GM23338 (cell line): ENCODE data around the gene SMU1. TPM values are rescaled to one million over a fixed set of nuclear protein-coding genes. Genes with fewer than 3 reads are reported as not detected.

Experiments
- ATAC-seq: fragments of 200-7000 bp; cut with Tn5 transposase; 3 replicates; pipeline ENCODE4 v1.9.1; 2020
- DNase-seq: peaks from one replicate; pipeline ENCODE4 v3.0.0-alpha.2; 2015; ENCODE audit warnings: low spot score
- H2AFZ ChIP-seq: fragments of 200-600 bp; sonication (generic); 2 replicates; pipeline ENCODE4 v1.8.0; 2016; ENCODE audit warnings: antibody characterized with exemption, mild to moderate bottlenecking, moderate library complexity
- H3F3A ChIP-seq: fragments of 200-600 bp; sonication (generic); replicated peaks from 2 replicates; pipeline ENCODE4 v1.8.0; 2017; ENCODE audit warnings: antibody characterized with exemption, mixed run types, low read depth
- H3K27ac ChIP-seq: fragments of 200-600 bp; sonication (generic); 2 replicates; pipeline ENCODE4 v1.6.1; 2016; ENCODE audit warnings: low read depth
- H3K27me3 ChIP-seq: fragments of 200-600 bp; sonication (generic); 2 replicates; pipeline ENCODE4 v1.8.0; 2016; ENCODE audit warnings: mild to moderate bottlenecking, mixed run types, moderate library complexity; ENCODE audit not compliant: insufficient read depth
- H3K36me3 ChIP-seq: fragments of 200-600 bp; sonication (generic); 2 replicates; pipeline ENCODE4 v1.8.0; 2016; ENCODE audit warnings: mild to moderate bottlenecking; ENCODE audit not compliant: insufficient read depth
- H3K4me1 ChIP-seq: fragments of 200-600 bp; sonication (generic); 2 replicates; pipeline ENCODE4 v1.8.0; 2016; ENCODE audit warnings: mild to moderate bottlenecking, moderate library complexity; ENCODE audit not compliant: insufficient read depth
- H3K4me2 ChIP-seq: fragments of 200-600 bp; sonication (generic); 2 replicates; pipeline ENCODE4 v1.7.1; 2017; ENCODE audit warnings: mixed run types
- H3K4me3 ChIP-seq: fragments of 200-600 bp; sonication (generic); 2 replicates; pipeline ENCODE4 v1.6.1; 2016; ENCODE audit warnings: mixed run types
- H3K79me2 ChIP-seq: fragments of 200-600 bp; sonication (generic); replicated peaks from 2 replicates; pipeline ENCODE4 v1.8.0; 2017; ENCODE audit warnings: mild to moderate bottlenecking; ENCODE audit not compliant: insufficient read depth
- H3K9me2 ChIP-seq: fragments of 200-600 bp; sonication (generic); 2 replicates; pipeline ENCODE4 v1.8.0; 2017; ENCODE audit not compliant: insufficient read depth
- H4K20me1 ChIP-seq: fragments of 200-600 bp; sonication (generic); replicated peaks from 2 replicates; pipeline ENCODE4 v1.8.0; 2017; ENCODE audit warnings: mild to moderate bottlenecking; ENCODE audit not compliant: insufficient read depth
- H3K27ac Mint-ChIP-seq: 2 replicates; pipeline ENCODE4 v1.8.0; 2020; ENCODE audit warnings: inconsistent platforms, mild to moderate bottlenecking, moderate library complexity, mixed read lengths
- H3K27me3 Mint-ChIP-seq: 3 replicates; pipeline ENCODE4 v1.8.0; 2022; ENCODE audit warnings: low read depth, mild to moderate bottlenecking, moderate library complexity, mixed read lengths, inconsistent platforms; ENCODE audit not compliant: insufficient read depth, poor library complexity
- H3K36me3 Mint-ChIP-seq: 3 replicates; pipeline ENCODE4 v1.8.0; 2021; ENCODE audit warnings: low read depth, mild to moderate bottlenecking, inconsistent platforms, moderate library complexity, mixed read lengths
- H3K4me1 Mint-ChIP-seq: 3 replicates; pipeline ENCODE4 v1.8.0; 2020; ENCODE audit warnings: mild to moderate bottlenecking, inconsistent platforms, mixed read lengths
- H3K4me3 Mint-ChIP-seq: 3 replicates; pipeline ENCODE4 v1.8.0; 2021; ENCODE audit warnings: moderate library complexity, mild to moderate bottlenecking, inconsistent platforms, mixed read lengths
- H3K9me3 Mint-ChIP-seq: 3 replicates; pipeline ENCODE4 v1.8.0; 2020; ENCODE audit warnings: moderate library complexity, mild to moderate bottlenecking, inconsistent platforms, mixed read lengths
- CREB1 ChIP-seq: fragments of 250-450 bp; sonication (Bioruptor Pico); IDR thresholded peaks from 2 replicates; pipeline ENCODE4 v1.5.0; 2020; ENCODE audit warnings: low read depth, mild to moderate bottlenecking, moderate library complexity
- ETS1 ChIP-seq: IDR thresholded peaks from 2 replicates; pipeline ENCODE4 v1.6.1; 2016; ENCODE audit warnings: antibody characterized with exemption
- EZH2 ChIP-seq: fragments of 200-600 bp; sonication (generic); IDR thresholded peaks from one replicate; pipeline ENCODE4 v1.8.0; 2017; ENCODE audit warnings: antibody characterized with exemption, mild to moderate bottlenecking, low read depth; ENCODE audit not compliant: unreplicated experiment
- EZH2phosphoT487 ChIP-seq: fragments of 200-600 bp; sonication (generic); IDR thresholded peaks from one replicate; pipeline ENCODE4 v1.8.1; 2018; ENCODE audit warnings: antibody characterized with exemption; ENCODE audit not compliant: unreplicated experiment
- JUNB ChIP-seq: IDR thresholded peaks from one replicate; pipeline ENCODE4 v1.6.1; 2016; ENCODE audit warnings: antibody characterized with exemption; ENCODE audit not compliant: unreplicated experiment
- NANOG ChIP-seq: IDR thresholded peaks from 2 replicates; pipeline ENCODE4 v1.6.1; 2016; ENCODE audit warnings: antibody characterized with exemption, borderline replicate concordance
- POLR2AphosphoS5 ChIP-seq: IDR thresholded peaks from 2 replicates; pipeline ENCODE4 v1.6.1; 2016; ENCODE audit warnings: antibody characterized with exemption, low read depth
- STAT1 ChIP-seq: IDR thresholded peaks from one replicate; pipeline ENCODE4 v1.6.1; 2016; ENCODE audit warnings: antibody characterized with exemption; ENCODE audit not compliant: unreplicated experiment
- ZNF114 ChIP-seq: fragments of 250-450 bp; sonication (Bioruptor Pico); IDR thresholded peaks from 2 replicates; pipeline ENCODE4 v1.5.0; 2020; ENCODE audit warnings: mild to moderate bottlenecking, moderate library complexity
- ZNF331 ChIP-seq: fragments of 250-450 bp; sonication (Bioruptor Pico); IDR thresholded peaks from 2 replicates; pipeline ENCODE4 v1.5.0; 2020; ENCODE audit warnings: low read depth, mild to moderate bottlenecking, moderate library complexity
- ZNF462 ChIP-seq: fragments of 250-450 bp; sonication (Bioruptor Pico); IDR thresholded peaks from 2 replicates; pipeline ENCODE4 v1.5.0; 2020; ENCODE audit warnings: mild to moderate bottlenecking, moderate library complexity
- polyA plus RNA-seq: library from polyadenylated mRNA; unstranded; fragments of >200 nt; fragmentation: Nextera tagmentation; extraction: Ambion mirVana; gene quantifications from 2 replicates; pipeline ENCODE4 v1.2.1, GENCODE V29; 2016
- total RNA-seq: library from RNA; depleted of rRNA; stranded (reverse); fragments of >200 nt; shearing (Covaris generic); gene quantifications from 2 replicates; pipeline ENCODE4 v1.2.3, GENCODE V29; 2014
- TF ChIP-seq, protein P1 (sequence below): IDR thresholded peaks from one replicate; pipeline ENCODE4 v1.6.1; 2018; ENCODE audit warnings: antibody characterized with exemption; ENCODE audit not compliant: unreplicated experiment
- TF ChIP-seq, protein P2 (sequence below), 2 experiments: fragments of 200-600 bp in 1 of 2; sonication (generic) in 1 of 2; conservative IDR thresholded peaks; 2 replicates each; pipeline versions ENCODE4 v1.5.1 to v1.6.1; 2016 to 2017; ENCODE audit warnings: antibody characterized with exemption in 2 of 2, low read depth in 2 of 2, mild to moderate bottlenecking in 2 of 2, moderate library complexity in 1 of 2

Gene SMU1
- total and polyA plus RNA-seq, 2 experiments from 2014 or later: 14.3 to 23.8 TPM

DNA sequence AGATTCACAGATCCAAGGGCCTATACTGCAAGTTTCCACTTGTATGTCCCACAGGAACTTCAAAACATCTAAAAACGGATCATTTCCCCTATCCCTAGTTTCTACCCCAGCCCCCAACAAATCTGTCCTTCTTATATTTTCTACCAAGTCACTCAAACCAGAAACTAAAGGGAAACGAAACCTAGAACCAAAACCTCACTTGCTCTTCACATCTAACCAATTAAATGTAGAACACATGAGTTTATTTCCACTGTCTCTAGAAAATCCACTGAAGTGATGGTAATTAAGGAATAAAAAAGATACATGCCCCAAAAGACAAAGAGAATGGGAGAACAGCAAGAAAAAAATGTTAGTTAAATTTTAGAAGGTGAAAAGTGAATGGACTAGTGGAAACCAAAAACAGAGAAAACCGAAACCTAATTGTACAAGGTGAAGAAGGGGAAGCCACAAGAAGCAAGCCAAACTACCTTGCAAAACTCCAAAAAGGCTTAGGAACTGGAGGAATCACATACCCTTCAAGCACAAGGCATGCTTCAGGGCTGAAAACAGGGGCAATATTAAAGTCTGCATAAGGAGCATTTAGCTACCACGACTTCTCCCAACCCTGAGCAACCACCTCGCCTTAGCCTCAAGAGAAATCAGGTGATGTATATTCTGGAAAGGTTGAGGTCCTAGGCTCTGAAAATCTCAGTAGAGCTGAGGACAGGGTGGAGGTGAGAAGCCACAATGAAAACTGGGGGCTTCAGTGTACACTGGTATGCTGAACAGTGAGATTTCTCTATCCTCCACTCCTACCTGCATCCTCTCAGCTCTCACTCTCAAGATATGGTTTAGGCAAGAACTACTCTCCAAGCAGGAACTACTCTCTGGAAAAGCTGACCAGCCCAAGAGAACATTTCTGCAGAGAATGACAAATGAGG is 11.1 kb downstream of the SMU1 start:
- H3K4me1 ChIP-seq: no peaks in the 10 kb centered on the region
- no peaks in the 10 kb centered on the region for H3F3A ChIP-seq
- no peak overlapping the region for H3K4me3 ChIP-seq
- Mint-ChIP-seq H3K27ac (no peak overlapping the region), H3K9me3 (no peaks in the 10 kb centered on the region), H3K27me3 (no peaks in the 10 kb centered on the region), H3K36me3 (peaks cover 67% of the 10 kb centered on the region), H3K4me3 (no peak overlapping the region), H3K4me1 (no peaks in the 10 kb centered on the region)
- H3K79me2 ChIP-seq: peaks cover 7% of the 10 kb centered on the region; the same call in 1 of the 2 replicates
- no peak for DNase-seq
- TF ChIP-seq STAT1 (no peak), ZNF462 (no peak), ZNF114 (CRISPR knock-in tag) (no peak), ETS1 (no peak), ZNF331 (CRISPR knock-in tag) (no peak), CREB1 (no peak), POLR2AphosphoS5 (no peak), EZH2phosphoT487 (no peak), NANOG (no peak), JUNB (no peak), EZH2 (no peak)
- TF ChIP-seq, protein P1, sequence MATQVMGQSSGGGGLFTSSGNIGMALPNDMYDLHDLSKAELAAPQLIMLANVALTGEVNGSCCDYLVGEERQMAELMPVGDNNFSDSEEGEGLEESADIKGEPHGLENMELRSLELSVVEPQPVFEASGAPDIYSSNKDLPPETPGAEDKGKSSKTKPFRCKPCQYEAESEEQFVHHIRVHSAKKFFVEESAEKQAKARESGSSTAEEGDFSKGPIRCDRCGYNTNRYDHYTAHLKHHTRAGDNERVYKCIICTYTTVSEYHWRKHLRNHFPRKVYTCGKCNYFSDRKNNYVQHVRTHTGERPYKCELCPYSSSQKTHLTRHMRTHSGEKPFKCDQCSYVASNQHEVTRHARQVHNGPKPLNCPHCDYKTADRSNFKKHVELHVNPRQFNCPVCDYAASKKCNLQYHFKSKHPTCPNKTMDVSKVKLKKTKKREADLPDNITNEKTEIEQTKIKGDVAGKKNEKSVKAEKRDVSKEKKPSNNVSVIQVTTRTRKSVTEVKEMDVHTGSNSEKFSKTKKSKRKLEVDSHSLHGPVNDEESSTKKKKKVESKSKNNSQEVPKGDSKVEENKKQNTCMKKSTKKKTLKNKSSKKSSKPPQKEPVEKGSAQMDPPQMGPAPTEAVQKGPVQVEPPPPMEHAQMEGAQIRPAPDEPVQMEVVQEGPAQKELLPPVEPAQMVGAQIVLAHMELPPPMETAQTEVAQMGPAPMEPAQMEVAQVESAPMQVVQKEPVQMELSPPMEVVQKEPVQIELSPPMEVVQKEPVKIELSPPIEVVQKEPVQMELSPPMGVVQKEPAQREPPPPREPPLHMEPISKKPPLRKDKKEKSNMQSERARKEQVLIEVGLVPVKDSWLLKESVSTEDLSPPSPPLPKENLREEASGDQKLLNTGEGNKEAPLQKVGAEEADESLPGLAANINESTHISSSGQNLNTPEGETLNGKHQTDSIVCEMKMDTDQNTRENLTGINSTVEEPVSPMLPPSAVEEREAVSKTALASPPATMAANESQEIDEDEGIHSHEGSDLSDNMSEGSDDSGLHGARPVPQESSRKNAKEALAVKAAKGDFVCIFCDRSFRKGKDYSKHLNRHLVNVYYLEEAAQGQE: no peak
- TF ChIP-seq, protein P2, sequence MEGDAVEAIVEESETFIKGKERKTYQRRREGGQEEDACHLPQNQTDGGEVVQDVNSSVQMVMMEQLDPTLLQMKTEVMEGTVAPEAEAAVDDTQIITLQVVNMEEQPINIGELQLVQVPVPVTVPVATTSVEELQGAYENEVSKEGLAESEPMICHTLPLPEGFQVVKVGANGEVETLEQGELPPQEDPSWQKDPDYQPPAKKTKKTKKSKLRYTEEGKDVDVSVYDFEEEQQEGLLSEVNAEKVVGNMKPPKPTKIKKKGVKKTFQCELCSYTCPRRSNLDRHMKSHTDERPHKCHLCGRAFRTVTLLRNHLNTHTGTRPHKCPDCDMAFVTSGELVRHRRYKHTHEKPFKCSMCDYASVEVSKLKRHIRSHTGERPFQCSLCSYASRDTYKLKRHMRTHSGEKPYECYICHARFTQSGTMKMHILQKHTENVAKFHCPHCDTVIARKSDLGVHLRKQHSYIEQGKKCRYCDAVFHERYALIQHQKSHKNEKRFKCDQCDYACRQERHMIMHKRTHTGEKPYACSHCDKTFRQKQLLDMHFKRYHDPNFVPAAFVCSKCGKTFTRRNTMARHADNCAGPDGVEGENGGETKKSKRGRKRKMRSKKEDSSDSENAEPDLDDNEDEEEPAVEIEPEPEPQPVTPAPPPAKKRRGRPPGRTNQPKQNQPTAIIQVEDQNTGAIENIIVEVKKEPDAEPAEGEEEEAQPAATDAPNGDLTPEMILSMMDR (conservative IDR thresholded peaks at IDR 0.05; ENCODE audit: low read depth in 2 of 2): no peak
- no peak for ATAC-seq
- no peak overlapping the region for H3K27ac ChIP-seq
- no peak overlapping the region for H3K4me2 ChIP-seq
- no peaks in the 10 kb centered on the region for H3K27me3 ChIP-seq
- H4K20me1 ChIP-seq: peaks cover 12% of the 10 kb centered on the region
- no peak overlapping the region for H2AFZ ChIP-seq
- peaks cover 52% of the 10 kb centered on the region for H3K36me3 ChIP-seq
- no peaks in the 10 kb centered on the region for H3K9me2 ChIP-seq
